DMS 273 treated with DMSO at 0.1 percent for 48 hours (cell line): ENCODE measurements around the gene DNASE1L1.

Experiments
- DNase-seq: peaks from one replicate; lab custom pipeline; 2025; lab: John Stamatoyannopoulos, UW

Gene DNASE1L1, protein sequence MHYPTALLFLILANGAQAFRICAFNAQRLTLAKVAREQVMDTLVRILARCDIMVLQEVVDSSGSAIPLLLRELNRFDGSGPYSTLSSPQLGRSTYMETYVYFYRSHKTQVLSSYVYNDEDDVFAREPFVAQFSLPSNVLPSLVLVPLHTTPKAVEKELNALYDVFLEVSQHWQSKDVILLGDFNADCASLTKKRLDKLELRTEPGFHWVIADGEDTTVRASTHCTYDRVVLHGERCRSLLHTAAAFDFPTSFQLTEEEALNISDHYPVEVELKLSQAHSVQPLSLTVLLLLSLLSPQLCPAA

DNA sequence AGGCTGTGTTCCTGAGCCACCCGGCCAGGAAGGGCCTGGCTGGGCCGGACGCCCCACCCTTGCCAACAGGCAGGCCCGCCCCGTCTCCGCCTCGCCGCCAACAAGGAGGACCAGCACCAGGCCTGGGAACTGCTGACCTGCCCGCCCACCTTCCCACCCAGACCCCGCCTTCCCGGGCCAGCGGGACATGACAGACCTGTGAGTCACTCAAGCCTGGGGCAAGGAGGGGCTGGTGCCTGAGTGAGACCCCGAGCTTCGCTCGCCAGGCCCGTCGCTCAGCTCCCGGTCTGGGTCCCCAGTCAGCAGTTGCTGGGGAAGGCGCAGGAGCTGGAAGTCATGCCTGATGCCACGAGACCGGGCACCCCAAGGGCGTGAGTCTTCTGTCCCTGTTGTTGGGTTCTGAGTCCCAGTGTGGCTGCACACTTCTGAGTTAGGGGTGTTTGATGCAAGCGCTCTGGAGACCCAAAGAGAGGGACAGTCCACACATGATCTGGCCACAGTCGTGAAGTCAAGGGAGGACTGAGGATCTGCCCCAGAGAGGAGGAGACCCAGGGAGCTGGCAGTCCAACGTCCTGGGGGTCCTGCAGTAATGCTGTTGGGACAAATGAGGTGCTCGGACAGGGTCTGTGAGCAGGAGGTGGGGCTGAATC lies at the start of gene DNASE1L1:
Gene DNASE1L1, minus strand, starts transcription at position 33 of the 650 bp plus-strand sequence. CDS start 3,686 bp downstream, outside the sequence.
- DNase-seq, result no peak

DNA sequence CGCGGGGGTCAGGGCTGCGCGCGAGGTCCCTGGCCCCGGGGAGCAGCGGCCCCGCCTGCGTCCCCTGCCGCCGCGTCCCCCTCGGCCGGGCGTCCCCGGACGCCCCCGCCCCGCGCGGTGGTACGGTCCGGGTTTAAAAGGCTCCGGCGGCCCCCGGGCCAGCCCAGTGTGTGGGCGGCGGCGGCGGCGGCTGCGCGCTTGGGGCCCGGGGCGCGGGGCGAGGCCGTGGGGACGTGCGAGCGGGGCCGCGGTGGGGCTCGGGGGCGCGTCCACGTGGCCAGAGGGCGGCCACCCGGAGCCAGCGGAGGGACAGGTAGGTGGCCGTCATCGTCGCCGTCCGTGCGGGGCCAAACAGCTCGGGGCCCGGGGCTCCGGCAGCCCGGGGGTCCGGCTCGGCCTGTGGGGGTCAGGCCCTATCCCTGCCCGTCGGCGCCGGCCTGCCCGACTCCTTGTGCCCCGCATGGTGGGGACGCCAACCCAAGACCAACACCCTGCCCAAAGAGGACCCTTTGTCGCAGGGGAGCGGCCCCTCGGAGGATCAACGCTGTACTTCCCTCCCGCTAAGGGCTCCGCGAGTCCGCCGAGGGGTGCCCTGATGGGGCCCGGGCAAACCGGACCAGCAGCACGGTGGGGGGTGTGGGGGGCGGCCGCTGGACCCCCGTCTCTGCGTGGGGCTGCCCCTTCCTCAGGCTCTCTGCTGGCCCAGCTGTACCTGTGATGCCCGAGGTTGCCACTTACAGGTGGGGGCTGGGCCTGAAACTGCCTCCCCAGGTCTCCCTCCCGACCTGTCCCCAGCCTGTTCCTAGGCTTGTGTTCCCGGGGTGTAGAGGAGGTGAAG lies 49.3 kb upstream of the DNASE1L1 start, which contains the start of gene PLXNA3:
Gene PLXNA3, plus strand, starts transcription at position 166 of the 838 bp plus-strand sequence. CDS start 1,903 bp downstream, outside the sequence.
- no peak for DNase-seq

DNA sequence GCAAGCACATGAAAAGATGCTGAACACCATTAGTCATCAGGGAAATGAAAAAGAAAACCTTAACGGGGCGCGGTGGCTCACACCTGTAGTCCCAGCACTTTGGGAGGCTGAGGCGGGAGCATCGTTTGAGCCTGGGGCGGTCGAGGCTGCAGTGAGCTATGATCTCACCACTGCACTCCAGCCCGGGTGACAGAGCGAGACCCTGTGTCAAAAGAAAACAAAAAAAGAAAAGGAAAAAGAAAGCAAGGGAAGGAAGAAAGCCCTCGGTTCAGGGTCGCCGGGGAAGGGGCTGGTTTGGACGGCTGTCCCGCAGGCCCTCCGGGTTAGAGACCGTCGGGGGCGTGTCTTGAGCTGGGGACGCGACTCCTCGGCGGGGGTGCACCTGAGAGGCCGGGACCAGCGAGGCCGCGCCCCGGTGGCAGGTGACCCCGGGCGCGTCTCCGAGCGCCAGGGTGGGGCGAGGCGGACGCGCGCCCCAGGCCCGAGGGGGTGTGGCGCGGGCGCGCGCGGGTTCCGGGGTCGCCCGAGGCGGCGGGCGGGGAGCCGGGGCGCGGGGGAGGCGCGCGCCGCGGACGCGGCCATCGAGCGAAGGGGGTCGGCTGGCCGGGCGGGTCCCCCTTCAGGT lies 48.5 kb upstream of the DNASE1L1 start:
- DNase-seq, result no peak

DNA sequence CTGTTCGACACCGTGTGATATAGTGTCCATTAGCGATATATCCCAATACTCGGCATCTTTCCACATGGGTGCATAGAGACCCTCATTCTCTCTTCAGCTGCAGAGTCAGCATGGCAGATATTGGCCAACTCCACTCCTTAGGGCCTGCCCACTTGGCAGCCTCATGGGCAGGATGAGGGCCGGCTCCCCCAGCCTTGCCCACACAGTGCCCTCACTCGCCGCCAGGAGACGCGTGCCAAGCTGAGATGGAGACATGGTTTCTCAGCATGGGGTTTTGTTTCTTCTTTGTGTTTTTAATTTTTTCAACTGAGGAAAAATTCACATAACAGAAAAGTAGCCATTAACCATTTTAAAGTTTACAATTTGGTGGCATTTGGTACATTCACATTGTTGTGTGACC lies 43.8 kb upstream of the DNASE1L1 start:
- no peak for DNase-seq

DNA sequence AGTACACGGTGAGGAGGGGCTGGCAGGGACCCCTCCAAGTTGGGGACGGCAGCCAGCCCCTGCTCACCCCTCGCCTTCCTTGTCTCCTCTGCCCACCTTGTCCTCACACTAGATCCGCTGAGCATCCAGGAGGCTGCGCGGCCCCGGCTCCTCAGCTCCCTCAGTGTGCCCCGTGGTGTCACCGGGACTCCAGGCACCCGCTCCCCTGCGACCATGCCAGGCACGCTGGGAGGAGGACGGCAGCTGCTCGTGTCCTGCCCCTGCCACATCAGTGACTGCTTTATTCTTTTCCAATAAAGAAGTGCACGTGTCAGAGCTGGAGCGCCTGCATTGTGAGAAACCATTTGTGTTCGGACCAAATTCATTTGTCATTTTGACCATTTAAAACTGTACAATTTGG lies 41.3 kb upstream of the DNASE1L1 start:
- DNase-seq, result no peak

- no peak for DNase-seq
Observed at GRCh38 chrX:154449618-154450017, 40.6 kb upstream of the DNASE1L1 start.

DNA sequence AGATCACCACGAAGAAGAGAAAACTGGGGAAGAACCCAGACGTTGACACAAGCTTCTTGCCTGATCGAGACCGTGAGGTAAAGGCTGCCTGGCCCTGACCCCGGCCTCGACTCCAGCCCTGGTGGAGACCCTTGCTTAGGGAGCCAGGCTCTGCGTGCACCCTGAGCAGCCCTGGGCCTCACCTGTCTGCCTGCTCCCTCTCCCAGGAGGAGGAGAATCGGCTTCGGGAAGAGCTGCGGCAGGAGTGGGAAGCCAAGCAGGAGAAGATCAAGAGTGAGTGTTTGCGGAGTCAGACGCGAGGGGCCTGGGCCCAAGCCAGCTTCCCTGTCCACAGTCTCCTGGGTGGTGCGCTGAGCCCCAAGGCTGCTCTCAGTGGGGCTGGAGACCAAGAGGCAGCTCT lies 39.4 kb upstream of the DNASE1L1 start:
- DNase-seq, result no peak

- no peak for DNase-seq
Observed at GRCh38 chrX:154446430-154446829, 37.4 kb upstream of the DNASE1L1 start.

DNA sequence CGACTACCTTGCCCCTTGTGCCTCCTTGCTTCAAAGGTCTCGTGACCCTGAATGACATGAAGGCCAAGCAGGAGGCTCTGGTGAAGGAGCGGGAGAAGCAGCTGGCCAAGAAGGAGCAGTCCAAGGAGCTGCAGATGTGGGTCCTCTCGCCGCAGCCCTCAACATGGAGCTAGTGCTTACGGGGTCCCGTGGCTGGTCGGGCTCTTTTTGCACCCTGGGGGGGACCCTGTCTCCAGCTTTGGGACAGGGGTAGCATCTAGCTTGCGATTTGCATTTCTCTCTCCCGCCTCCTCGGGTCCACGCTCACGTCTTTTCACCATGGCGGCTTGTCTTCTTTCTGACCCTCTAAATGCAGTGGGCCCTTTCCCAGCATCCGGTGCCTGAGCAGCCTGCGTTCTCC lies 36.7 kb upstream of the DNASE1L1 start:
- no peak for DNase-seq

DNA sequence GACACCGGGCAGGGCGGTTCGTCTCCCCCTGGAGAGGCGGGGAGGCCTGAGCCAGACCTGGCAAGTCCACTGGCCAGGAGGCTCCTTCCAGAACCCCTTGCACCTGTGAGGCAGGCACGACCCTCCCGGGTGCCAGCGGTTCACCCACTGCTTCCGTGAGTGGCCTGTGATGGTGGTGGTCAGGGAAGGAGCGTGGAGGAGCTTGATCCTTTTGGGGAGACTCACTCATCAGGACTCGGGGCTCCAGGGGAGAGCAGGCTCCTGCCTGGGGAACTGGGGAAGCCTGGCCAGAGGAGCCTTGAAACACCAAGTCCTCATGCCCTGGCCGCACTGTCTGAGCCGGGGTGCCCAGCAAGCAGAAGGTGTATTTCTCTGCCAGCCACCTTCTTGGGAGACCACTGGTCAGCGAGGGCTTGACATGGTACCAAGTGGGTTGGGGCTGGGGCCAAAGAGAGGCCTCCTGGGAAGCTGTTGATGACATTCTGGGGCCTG lies 35.7 kb upstream of the DNASE1L1 start:
- DNase-seq, result no peak

DNA sequence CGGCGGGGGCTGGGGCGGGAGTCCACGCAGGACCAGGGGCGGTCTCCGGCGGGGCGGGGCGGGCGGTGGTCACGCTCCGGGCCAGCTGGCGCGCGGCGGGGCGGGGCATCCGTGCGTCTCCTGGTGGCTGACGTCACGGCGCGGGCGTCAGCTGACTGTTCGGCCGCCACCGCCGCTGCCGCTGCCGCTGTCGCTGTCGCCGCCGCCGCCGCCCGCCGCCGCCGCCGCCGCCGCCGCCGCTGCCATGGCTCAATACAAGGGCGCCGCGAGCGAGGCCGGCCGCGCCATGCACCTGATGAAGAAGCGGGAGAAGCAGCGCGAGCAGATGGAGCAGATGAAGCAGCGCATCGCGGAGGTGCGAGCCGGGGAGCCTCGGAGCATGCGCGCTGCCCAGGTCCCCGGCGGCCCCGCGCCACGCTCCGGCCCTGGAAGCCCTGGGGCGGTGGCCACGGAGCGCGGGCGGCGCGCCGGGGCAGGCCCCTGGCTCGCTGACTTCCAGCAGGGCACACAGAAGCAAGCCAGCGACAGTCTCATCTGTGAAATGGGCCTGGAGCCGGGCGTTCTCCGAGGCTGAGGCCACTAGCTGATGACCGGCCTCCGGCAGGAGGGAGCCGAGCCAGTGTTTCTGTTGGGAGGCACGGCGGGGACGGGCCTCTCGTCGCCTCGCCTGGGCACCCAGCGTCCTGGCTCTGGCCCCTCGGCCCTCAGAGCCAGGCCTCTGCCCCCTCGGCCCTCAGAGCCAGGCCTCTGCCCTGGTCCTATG lies 35.1 kb upstream of the DNASE1L1 start, which contains the start of gene FAM50A:
Gene FAM50A, plus strand, starts transcription at position 150 of the 763 bp plus-strand sequence. Its CDS starts 95 bp downstream, at position 245.
- no peak for DNase-seq

DNA sequence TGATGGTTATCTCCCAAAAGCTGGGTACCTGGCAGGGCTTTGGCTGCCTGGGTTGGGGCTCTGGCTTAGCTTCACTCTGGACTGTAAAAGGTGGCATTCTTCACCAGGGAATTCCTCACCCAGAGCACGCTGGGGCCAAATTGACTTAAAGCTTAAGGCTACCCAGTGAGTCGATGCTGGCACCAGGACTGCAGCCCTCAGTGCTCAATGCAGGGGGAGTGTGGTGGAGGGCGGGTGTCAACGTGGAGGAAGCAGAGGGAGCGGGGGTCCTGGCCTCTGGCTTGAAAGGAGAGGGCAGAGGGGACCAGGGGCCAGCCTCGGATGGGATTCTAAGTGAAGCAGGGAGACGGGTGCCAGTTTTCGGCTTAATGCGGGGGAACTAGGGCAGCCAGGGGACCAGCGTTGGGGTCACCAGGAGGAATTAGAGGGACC lies 34.4 kb upstream of the DNASE1L1 start:
- DNase-seq, result no peak

DNA sequence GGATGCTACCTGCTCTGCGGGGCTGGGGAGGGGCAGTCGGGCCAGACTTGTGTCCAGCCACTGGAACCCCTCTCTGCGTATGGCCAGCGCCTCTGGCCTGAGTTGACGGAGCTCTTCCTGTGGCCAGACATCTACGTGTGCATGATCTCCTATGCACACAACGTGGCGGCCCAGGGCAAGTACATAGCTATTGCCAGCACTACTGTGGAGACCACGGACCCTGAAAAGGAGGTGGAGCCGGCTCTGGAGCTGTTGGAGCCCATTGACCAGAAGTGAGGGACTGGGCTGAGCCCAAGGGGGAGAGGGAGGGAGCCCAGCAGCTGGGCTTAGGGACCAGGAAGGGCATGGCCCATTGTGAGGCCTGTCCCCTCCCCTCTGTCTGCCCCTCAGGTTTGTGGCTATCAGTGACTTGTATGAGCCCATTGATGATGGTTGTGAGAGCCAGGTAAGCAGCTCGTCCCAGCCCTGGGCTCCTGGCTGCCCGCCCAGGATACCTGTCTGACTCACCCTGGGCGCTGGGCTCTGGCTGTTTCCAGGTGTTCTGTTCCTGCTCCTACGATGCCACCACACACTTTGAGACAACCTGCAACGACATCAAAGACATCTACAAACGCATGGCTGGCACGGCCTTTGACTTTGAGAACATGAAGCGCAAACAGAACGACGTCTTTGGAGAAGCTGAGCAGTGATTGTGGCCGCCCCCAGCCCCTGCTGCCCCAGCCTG lies 33.1 kb upstream of the DNASE1L1 start:
- DNase-seq, result no peak

GRCh38 chrX:154441564-154441963 lies 32.5 kb upstream of the DNASE1L1 start:
- DNase-seq, result no peak

- DNase-seq, result no peak
Observed at GRCh38 chrX:154440623-154441357, 31.7 kb upstream of the DNASE1L1 start.

GRCh38 chrX:154439841-154440240 lies 30.8 kb upstream of the DNASE1L1 start:
- no peak for DNase-seq

GRCh38 chrX:154437971-154438893 lies 29.2 kb upstream of the DNASE1L1 start:
- DNase-seq, result no peak

DNA sequence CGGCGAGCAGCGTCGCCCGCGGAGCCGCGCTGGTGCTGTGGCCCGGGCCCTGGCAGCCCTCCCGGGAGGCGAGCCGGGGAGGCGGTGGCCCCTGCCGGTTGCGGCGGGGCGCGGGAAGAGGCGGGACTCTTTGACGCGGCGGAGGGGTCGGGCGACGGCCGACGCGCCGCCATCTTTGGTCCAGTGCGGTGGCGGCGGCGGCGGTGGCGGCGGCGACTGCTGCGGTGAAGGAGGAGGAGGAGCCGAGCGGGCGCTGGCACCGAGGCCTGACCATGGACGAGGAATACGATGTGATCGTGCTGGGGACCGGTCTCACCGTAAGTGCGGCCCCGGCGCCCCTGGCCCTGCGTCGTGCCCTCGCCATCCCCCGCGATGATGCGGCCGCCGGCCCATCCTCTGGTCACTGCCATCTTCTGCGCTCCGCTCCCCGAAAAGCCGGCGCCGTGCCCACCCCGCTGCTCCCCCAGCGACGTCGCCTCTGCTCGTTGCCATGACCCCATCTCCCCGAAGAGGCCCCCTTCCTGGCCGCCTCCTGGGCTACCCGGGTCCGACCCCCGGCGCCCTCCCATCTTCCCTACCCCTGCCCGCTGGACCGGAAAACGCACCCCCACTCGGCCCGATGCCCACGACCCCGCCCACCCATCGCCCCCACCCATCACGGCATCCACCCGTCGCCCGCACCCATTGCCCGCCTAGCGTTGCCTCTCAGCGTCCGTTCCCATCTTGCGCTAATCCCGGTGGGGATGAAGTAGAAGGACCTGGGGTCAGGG lies 28.1 kb upstream of the DNASE1L1 start, which contains the start of gene GDI1:
Gene GDI1, plus strand, starts transcription at position 172 of the 770 bp plus-strand sequence. Its CDS starts 101 bp downstream, at position 273.
- no peak for DNase-seq
